ENCODE results near the gene MTOR.

DNA sequence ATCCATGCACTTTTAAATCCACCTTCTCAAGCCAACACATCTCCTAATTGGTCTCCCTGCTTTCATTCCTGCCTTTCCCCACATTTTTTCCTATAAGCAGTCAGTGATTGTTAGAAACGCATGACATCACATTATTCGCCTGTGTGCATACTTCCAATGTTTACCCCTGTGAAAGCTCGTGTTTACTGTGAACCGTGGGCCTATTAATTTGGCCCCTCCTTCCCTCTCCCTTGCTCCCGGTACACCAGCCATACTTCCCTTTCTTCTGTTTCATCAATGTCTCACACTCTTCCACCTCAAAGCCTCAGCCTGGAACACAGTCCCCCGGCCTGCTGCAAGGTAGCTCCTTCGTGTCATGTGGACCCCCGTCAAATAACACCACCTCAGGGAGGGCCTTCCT is 9.1 kb downstream of the MTOR start:
- TF ChIP-seq, protein P1, sequence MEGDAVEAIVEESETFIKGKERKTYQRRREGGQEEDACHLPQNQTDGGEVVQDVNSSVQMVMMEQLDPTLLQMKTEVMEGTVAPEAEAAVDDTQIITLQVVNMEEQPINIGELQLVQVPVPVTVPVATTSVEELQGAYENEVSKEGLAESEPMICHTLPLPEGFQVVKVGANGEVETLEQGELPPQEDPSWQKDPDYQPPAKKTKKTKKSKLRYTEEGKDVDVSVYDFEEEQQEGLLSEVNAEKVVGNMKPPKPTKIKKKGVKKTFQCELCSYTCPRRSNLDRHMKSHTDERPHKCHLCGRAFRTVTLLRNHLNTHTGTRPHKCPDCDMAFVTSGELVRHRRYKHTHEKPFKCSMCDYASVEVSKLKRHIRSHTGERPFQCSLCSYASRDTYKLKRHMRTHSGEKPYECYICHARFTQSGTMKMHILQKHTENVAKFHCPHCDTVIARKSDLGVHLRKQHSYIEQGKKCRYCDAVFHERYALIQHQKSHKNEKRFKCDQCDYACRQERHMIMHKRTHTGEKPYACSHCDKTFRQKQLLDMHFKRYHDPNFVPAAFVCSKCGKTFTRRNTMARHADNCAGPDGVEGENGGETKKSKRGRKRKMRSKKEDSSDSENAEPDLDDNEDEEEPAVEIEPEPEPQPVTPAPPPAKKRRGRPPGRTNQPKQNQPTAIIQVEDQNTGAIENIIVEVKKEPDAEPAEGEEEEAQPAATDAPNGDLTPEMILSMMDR (IDR thresholded peaks at IDR 0.05; ENCODE audit: insufficient read depth, low read depth, low read length), result no peak
- no peak for TF ChIP-seq EZH2 (IDR thresholded peaks at IDR 0.05; ENCODE audit: insufficient read depth, low read length)
